Measurements from ENCODE around the gene PCP4L1. TPM values are rescaled to one million over a fixed set of nuclear protein-coding genes. Genes with fewer than 3 reads are reported as not detected.
"Not testable (repeated sequence)": the region's sequence is repeated elsewhere in the genome, so short reads cannot be mapped to it uniquely, and the experiment has no call there.

PCP4L1 gene
- total RNA-seq, 1 donor = not detected

DNA sequence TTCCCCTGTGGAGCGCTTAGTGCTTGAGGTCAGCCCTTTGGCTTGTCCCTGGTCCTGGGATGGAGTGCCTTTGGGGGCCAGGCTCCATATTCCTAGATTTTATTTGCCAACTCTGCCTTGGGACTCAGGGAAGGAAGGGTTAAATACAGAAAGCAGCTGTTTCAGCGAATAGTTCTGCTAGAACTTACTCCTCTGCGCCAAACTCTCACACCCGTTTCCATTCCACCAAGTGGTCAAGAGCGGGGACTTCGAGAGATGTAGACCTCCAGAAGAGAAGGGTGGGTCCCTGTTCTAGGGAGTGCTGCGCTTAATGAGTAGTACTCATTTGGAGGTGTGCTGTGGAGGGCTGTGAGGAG lies 33.4 kb upstream of the PCP4L1 start:
- no peak overlapping the region for H3K4me3 ChIP-seq (ENCODE audit: low read length)
- no peaks in the 10 kb centered on the region for H3K9me3 ChIP-seq (ENCODE audit: low read depth, low read length)
- peaks cover 47% of the 10 kb centered on the region for H3K4me1 ChIP-seq (ENCODE audit: insufficient read depth, low read length)
- H3K27me3 ChIP-seq (ENCODE audit: insufficient read depth, low read length) = no peaks in the 10 kb centered on the region

DNA sequence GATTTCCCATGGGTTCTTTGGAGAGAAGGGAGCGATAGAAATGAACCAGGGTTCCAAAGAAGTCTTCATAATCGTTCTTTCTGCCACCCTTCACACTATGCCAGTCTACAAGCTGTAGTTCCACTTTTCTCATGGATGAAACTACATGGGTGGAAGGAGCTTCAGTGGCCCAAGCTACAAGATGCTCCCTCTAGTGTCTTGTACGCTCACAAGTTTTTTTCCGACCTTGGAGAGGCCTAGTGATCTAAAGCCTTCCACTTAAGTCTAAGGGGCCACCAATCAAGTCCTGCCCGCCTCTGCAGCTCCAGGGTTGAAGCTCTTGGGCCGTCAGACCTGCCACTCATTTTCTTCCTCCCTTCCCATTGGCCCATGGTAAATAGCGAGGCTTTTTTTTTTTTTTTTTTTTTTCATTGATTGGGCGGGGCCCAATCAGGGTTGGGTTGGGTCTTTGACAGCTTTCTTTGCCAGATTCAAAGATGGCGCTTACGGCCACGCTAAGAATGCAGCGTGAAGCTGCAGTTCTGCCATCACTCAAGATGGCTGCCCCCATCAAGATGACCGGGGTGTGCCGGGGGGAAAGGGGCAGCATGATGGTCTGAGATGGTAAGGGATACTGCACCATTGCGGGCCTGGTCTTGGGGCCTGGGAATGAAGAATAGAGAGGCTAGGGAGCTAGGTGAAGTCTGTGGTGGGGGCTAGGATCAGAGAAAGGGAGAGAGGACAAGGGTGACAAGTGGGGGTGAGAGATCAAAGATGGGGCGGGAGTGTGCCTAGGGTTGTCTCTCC lies 32.8 kb upstream of the PCP4L1 start, which contains the start of gene TOMM40L:
Gene TOMM40L, plus strand, starts transcription at position 527 of the 786 bp plus-strand sequence. CDS start 430 bp downstream, outside the sequence.
- H3K27me3 ChIP-seq (ENCODE audit: insufficient read depth, low read length) = no peaks in the 10 kb centered on the region
- peak within 1 kb of the TSS; percentile 47 for H3K4me3 ChIP-seq (ENCODE audit: low read length)
- no peaks in the 10 kb centered on the region for H3K9me3 ChIP-seq (ENCODE audit: low read depth, low read length)
- peaks cover 44% of the 10 kb centered on the region for H3K4me1 ChIP-seq (ENCODE audit: insufficient read depth, low read length)

DNA sequence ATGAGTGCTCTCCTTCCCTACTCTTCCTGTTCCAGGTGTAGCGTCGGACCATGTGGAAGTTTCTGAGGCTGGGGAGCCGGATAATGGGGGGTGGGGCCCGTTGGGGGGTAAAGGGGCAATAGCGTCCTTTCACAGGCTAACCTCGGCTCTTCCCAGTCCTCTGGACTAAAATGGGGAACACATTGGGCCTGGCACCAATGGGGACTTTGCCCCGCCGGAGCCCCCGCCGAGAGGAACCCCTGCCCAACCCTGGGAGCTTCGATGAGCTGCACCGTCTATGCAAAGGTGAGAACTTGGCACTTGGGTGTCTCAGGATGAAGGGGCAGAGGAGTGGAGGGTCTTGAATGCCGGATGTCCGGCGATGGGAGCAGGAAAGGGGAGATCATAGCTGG lies 32.2 kb upstream of the PCP4L1 start:
- H3K4me1 ChIP-seq (ENCODE audit: insufficient read depth, low read length) = peaks cover 42% of the 10 kb centered on the region

DNA sequence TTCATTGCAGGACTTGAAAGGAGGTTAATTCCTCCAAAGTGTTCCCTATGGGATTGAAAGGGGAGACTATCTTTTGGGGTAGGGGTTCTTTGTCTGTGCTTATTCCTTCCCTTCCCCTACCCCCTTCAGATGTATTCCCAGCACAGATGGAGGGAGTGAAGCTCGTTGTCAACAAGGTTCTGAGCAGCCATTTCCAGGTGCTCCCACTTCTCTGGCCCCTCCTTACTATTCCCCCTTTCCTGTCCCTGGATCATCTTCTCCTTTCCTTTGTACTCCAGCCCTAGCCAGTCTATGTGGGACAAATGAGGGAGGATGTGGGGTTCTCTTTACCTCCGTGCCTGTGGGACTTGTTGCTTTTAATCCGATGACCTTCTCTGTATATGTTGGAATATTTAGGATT lies 31.8 kb upstream of the PCP4L1 start:
- peaks cover 42% of the 10 kb centered on the region for H3K4me1 ChIP-seq (ENCODE audit: insufficient read depth, low read length)
- H3K27me3 ChIP-seq (ENCODE audit: insufficient read depth, low read length) = no peaks in the 10 kb centered on the region
- no peak overlapping the region for H3K4me3 ChIP-seq (ENCODE audit: low read length)
- no peaks in the 10 kb centered on the region for H3K9me3 ChIP-seq (ENCODE audit: low read depth, low read length)

More for the DNA sequence above, 32.2 kb upstream of the PCP4L1 start:
- Histone ChIP-seq H3K9me3 (ENCODE audit: low read depth, low read length) (no peaks in the 10 kb centered on the region), H3K27me3 (ENCODE audit: insufficient read depth, low read length) (no peaks in the 10 kb centered on the region), H3K4me3 (ENCODE audit: low read length) (peak overlapping the region; percentile 47)

DNA sequence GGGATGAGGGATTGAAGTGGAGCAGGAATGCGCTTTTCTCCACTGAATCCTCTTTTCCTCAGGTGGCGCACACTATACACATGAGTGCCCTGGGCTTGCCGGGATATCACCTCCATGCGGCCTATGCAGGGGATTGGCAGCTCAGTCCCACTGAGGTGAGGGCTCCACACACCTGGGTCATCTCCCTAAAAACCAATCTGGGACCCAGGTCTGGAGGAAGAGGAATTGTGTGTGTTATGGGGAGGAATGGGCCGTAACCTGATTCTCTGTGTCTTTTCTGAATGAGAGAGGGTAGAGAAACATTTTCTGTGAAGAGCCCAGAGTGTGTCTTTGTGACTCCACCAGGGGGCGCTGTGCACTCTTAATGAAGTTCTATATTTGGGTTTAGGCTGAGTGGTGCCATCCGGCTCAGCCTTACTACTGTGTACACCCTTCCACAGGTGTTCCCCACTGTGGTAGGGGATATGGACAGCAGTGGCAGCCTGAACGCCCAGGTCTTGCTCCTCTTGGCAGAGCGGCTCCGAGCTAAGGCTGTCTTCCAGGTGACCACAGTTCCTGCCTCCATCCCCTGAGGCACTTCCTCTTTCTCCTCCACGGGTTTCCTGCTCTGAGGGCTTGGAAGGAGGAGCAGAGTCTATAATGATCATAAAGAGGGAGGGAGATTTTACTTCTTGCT lies 31.2 kb upstream of the PCP4L1 start:
- peak overlapping the region; percentile 18 for H3K4me3 ChIP-seq (ENCODE audit: low read length)

DNA sequence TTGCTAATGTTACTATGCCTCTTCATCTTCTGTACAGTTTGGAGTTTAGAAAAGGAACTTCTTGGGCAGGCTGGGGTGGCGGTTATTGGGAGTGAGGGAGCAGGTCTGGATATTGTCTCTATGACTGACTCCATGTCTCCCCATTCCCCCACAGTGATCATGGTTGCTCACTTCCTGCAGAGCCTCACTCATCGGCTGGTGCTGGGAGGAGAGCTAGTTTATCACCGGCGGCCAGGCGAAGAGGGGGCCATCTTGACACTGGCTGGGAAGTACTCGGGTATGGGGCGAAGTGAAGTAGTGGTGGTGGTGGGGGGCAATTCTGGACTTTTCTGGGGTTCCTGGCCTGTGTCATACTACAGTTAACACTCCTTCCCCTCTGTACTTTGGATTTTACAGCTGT lies 30.5 kb upstream of the PCP4L1 start:
- Histone ChIP-seq H3K27me3 (ENCODE audit: insufficient read depth, low read length) (no peaks in the 10 kb centered on the region), H3K4me3 (ENCODE audit: low read length) (no peak overlapping the region), H3K4me1 (ENCODE audit: insufficient read depth, low read length) (peaks cover 42% of the 10 kb centered on the region), H3K9me3 (ENCODE audit: low read depth, low read length) (no peaks in the 10 kb centered on the region)

More for the DNA sequence above, 31.2 kb upstream of the PCP4L1 start:
- H3K4me1 ChIP-seq (ENCODE audit: insufficient read depth, low read length) = peaks cover 42% of the 10 kb centered on the region
- no peaks in the 10 kb centered on the region for H3K27me3 ChIP-seq (ENCODE audit: insufficient read depth, low read length)
- H3K9me3 ChIP-seq (ENCODE audit: low read depth, low read length) = no peaks in the 10 kb centered on the region

DNA sequence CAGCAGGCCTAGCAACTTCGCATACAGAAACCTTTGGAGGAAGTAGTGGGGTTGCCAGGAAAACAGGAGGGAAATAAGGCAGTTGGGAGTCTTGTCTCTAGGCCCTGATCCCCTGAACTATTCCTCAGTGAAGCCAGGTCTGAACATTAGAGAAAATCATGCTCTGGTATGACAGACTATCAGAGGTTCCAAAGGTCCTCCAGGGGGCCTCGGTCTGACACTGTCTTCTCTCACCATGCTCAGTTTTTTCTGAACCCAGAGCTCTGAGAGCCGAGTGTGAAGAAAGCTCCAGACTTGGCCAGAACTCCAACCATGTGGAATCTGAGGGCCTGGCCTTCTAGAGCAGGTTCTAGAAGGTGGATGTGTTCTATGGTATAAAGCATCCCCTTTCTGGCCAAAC lies 28.6 kb upstream of the PCP4L1 start:
- Histone ChIP-seq H3K4me3 (ENCODE audit: low read length) (no peak overlapping the region), H3K4me1 (ENCODE audit: insufficient read depth, low read length) (peaks cover 34% of the 10 kb centered on the region), H3K27me3 (ENCODE audit: insufficient read depth, low read length) (no peaks in the 10 kb centered on the region), H3K9me3 (ENCODE audit: low read depth, low read length) (no peaks in the 10 kb centered on the region)

DNA sequence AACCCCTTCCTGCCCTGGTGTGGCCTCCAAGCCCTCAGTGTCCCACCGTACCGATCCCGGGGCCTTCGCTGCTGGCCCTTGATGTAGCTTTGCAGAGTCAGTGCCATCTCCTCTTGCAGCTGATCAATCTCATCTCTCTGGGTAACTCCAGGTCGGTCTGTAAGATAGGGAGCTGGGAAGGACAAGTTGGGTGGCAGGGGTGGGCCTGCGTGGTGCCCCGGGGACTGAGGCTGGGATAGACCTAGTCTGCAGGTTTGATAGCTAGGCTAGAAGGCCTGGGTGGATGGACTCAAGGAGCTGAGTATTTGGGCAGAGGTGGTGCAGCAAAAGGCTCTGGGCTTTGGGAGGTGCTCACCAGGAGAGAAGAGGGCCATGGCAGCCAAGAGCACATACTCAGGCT lies 27.8 kb upstream of the PCP4L1 start:
- H3K27me3 ChIP-seq (ENCODE audit: insufficient read depth, low read length) = no peaks in the 10 kb centered on the region
- H3K4me1 ChIP-seq (ENCODE audit: insufficient read depth, low read length) = peaks cover 27% of the 10 kb centered on the region
- H3K4me3 ChIP-seq (ENCODE audit: low read length) = no peak overlapping the region

DNA sequence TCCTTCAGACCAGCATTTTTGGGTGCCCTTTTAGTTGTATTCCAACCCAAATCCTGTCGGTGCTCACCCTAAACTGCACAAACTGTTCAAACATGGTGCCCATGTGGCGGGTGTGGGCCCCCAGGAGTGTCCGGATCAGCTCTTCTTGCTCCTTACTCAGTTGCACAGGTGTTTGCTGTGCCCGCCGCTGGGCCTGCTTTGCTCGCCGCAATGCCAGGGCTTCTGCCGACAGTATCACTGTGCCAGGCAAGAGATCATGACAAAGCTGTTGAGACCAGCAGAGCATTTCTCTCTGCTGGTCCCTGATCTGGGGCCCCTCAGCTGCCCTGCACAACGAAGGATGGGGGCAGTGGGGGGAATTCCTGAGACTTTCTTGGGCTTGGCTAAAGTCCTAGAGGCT lies 25.4 kb upstream of the PCP4L1 start:
- no peak overlapping the region for H3K4me3 ChIP-seq (ENCODE audit: low read length)
- no peaks in the 10 kb centered on the region for H3K9me3 ChIP-seq (ENCODE audit: low read depth, low read length)
- H3K4me1 ChIP-seq (ENCODE audit: insufficient read depth, low read length) = peaks cover 4% of the 10 kb centered on the region

More for the DNA sequence above, 27.8 kb upstream of the PCP4L1 start:
- no peaks in the 10 kb centered on the region for H3K9me3 ChIP-seq (ENCODE audit: low read depth, low read length)

DNA sequence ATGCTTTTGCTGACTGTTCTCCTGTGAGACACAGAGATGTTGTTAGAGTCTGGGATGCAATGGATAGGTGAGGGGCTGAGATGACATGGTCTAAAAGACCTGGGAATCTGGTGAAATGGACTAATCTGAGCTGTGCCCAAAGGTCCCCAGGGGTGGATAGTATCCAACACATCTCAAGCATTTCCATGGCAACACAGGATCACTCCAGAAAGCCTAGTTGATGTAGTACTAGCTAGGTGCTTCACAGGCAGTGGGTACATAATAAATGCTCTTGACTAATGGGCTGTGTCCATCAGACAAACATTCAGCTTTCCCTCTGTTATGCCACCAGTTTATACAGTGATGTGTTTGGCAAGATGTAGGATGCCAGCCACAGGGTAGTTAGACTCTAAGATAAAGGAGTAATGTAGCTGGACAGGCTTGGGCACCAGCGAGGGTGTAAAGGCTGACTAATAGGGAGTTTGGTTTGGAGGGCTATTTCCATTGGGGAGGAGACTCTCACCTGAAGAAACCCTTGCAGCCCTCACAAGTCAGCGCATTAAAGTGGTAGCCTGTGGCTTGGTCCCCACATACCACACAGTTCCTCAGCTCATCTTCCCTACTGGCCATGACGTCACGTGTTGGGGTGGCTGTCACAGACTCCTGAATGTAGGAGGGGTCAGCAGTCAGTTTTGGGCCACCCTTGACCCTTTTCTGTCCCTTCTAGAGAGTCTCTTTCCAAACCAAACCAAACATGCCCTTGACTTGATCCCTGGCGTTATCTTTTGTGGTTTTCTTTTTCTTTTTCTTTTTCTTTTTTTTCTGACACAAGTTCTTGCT lies 22.4 kb upstream of the PCP4L1 start:
- Histone ChIP-seq H3K4me3 (ENCODE audit: low read length) (no peak overlapping the region), H3K27me3 (ENCODE audit: insufficient read depth, low read length) (no peaks in the 10 kb centered on the region), H3K9me3 (ENCODE audit: low read depth, low read length) (no peaks in the 10 kb centered on the region), H3K4me1 (ENCODE audit: insufficient read depth, low read length) (no peaks in the 10 kb centered on the region)

More for the DNA sequence above, 25.4 kb upstream of the PCP4L1 start:
- no peaks in the 10 kb centered on the region for H3K27me3 ChIP-seq (ENCODE audit: insufficient read depth, low read length)

DNA sequence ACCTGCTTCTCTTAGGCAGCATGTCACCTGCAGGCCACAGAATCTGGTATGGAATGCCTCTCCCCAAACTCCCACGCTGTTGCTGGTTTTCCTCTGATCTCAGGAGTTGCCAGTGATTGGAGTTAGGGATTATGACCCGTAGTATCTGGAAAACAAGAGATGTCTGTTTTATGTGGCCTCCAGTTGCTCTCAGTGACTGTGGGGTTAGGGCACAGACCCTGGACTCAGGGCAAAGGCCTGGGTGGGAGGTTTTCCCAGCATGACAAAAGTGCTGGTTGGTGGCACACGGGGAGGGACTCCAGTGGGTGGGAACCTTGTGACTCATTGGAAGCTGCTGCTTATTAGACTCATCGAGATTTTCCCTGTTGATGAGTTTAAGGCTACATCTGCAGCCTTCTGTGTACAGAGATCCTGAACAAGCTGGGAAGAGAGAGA lies 20.5 kb upstream of the PCP4L1 start, which contains the start of gene NR1I3:
Gene NR1I3, minus strand, starts transcription at position 165 of the 435 bp plus-strand sequence. CDS start 1,638 bp downstream, outside the sequence.
- no peaks in the 10 kb centered on the region for H3K9me3 ChIP-seq (ENCODE audit: low read depth, low read length)
- no peaks in the 10 kb centered on the region for H3K27me3 ChIP-seq (ENCODE audit: insufficient read depth, low read length)
- peaks cover 10% of the 10 kb centered on the region for H3K4me1 ChIP-seq (ENCODE audit: insufficient read depth, low read length)
- H3K4me3 ChIP-seq (ENCODE audit: low read length) = no peak within 1 kb of the TSS

DNA sequence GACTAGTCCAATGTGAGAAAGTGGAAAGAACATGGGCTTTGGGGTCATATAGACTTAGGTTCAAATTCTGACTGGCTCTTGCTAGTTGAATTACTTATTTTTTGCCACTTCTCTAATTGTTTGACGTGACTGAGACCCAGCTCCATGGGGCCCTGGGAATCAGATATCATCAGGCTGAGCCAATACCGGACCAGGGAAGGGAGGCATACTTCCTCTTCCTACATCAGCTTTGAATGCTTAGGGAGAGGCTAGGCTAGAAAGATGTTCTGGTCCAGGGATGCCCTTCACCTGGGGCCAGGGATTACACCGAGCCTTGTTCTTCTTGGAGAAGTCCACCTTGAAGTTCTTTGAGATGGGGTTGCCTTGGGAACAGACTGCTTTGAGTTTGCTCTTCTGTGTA lies 16.9 kb upstream of the PCP4L1 start:
- Histone ChIP-seq H3K27me3 (ENCODE audit: insufficient read depth, low read length) (no peaks in the 10 kb centered on the region), H3K4me3 (ENCODE audit: low read length) (no peak overlapping the region), H3K9me3 (ENCODE audit: low read depth, low read length) (no peaks in the 10 kb centered on the region), H3K4me1 (ENCODE audit: insufficient read depth, low read length) (peaks cover 10% of the 10 kb centered on the region)

DNA sequence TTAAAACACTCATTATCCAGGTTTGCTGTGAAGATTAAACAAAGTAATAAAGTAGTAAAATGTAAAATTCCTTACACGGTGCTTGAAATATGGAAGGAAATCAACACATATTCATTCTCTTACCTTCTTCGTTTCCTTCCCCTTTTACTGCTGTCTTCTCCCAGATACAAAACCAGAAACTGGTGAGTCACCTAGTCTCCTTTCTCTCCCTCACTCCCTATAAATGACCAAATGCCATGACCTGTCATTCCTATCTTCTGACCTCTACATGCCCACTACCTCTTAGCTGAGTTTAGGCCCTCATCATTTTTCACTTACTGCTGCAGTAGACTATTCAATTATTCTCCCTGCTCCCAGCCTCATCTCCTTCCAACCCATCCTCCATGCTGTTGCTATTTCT lies 16.2 kb upstream of the PCP4L1 start:
- H3K27me3 ChIP-seq (ENCODE audit: insufficient read depth, low read length) = no peaks in the 10 kb centered on the region

DNA sequence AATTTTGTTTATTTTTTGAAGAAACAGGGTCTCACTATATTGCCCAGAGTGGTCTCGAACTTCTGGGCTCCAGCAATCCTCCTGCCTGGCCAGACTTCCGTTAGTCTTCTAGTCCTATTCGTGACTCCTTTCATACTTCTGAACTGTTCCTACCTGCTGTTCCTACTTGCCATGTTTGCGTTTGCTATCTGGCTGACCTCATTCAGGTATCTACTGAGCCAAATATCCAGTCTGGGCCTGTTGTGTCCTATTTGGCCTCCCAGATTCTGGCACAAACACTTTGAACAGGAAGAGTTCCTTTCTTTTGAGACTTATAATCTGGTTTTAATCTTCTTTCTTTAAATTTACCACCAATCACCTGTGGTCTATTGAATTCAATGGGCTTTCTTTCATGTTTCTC lies 13.7 kb upstream of the PCP4L1 start:
- Histone ChIP-seq H3K9me3 (ENCODE audit: low read depth, low read length) (no peaks in the 10 kb centered on the region), H3K4me3 (ENCODE audit: low read length) (no peak overlapping the region), H3K27me3 (ENCODE audit: insufficient read depth, low read length) (no peaks in the 10 kb centered on the region), H3K4me1 (ENCODE audit: insufficient read depth, low read length) (peaks cover 10% of the 10 kb centered on the region)

More for the DNA sequence above, 16.2 kb upstream of the PCP4L1 start:
- no peak overlapping the region for H3K4me3 ChIP-seq (ENCODE audit: low read length)
- H3K4me1 ChIP-seq (ENCODE audit: insufficient read depth, low read length) = peaks cover 10% of the 10 kb centered on the region
- no peaks in the 10 kb centered on the region for H3K9me3 ChIP-seq (ENCODE audit: low read depth, low read length)

DNA sequence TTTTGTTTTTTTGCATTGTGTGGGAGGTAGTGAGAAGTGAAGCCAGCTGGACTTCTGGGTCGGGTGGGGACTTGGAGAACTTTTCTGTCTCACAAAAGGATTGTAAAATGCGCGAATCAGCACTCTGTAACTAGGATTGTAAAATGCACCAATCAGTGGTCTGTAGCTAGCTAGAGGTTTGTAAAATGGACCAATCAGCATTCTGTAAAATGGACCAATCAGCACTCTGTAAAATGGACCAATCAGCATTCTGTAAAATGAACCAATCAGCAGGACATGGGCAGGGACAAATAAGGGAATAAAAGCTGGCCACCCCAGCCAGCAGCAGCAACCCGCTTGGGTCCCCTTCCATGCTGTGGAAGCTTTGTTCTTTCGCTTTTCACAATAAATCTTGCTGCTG lies 8.4 kb upstream of the PCP4L1 start:
- H3K4me1 ChIP-seq (ENCODE audit: insufficient read depth, low read length); H3K4me3 ChIP-seq (ENCODE audit: low read length); H3K9me3 ChIP-seq (ENCODE audit: low read depth, low read length); H3K27me3 ChIP-seq (ENCODE audit: insufficient read depth, low read length): not testable (repeated sequence)
